Heart left ventricle (tissue), 13 donors: Measurements from ENCODE around the gene RAP2C.

ENCODE experiments used
- CTCF ChIP-seq, 12 donors: fragments of 200-600 bp; sonication (generic) in 4 of 12; IDR thresholded peaks; one replicate each; pipeline versions ENCODE4 v1.5.0 to v1.8.0; 2018 to 2022; ENCODE audit warnings: antibody characterized with exemption in 12 of 12, mild to moderate bottlenecking in 5 of 12
- POLR2A ChIP-seq, 2 donors: fragments of 450-650 bp; IDR thresholded peaks; one replicate each; pipeline ENCODE4 v1.6.1; 2017; ENCODE audit warnings: antibody characterized with exemption in 2 of 2, mild to moderate bottlenecking in 2 of 2, moderate library complexity in 2 of 2
- donor health status: ischemic (EF 13 %, LVEDD 7.1; RV severe dilation, severe dysfunction).
- donor health status: DM: no; HTN: yes; CAD: no.
- donor health status: DM: no; HTN: no; CAD: no.
- donor health status: ischemic (EF 25% LVEDD 6.9; RV normal size, moderate dysfunction).
- donor health status: ischemic (EF 25% LVEDD 5.7; RV mildly dilated, moderate dysfunction).
- donor health status: ischemic (EF 35%, LVEDD 5.7; RV mildly dilated, moderate dysfunction).
- donor health status: nonischemic (EF 11% LVEDD 7.7; RV severe dilation, severe dysfunction).
- donor health status: DM: yes; HTN: yes; CAD: no.
- donor health status: PGD.
- donor health status: ischemic (EF 29% LVEDD 5.4; RV normal size, mild dysfunction).
- donor health status: nonischemic (EF 23%, LVEDD 6.1; RV moderate dilation, normal function).

DNA sequence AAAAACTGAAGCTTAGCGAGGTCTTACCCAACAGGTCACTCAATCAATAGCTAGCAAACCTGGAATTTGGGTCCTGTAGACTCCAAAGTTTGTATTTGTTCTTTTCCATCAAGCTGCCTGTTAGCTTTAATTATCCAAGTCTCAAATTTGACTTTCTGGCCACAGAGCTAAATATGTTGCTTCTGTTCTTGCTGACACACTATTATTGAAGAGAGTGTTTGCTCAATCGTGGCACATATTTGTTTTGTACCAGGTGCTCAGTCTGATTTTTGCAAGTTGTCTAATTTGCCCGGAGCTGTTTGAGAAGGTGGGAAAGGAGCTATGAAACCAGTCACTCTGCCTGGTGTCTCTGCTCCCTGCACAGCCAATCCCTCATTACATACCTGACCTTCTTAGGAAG lies 49.7 kb downstream of the RAP2C start:
- no peak for TF ChIP-seq CTCF (IDR thresholded peaks at IDR 0.05)
- TF ChIP-seq POLR2A (IDR thresholded peaks at IDR 0.05): no peak
